Left lung (tissue), 10 donors: Measurements from ENCODE around the gene ZNF446. TPM values are rescaled to one million over a fixed set of nuclear protein-coding genes. Genes with fewer than 3 reads are reported as not detected.
A peak's percentile ranks its signal among the peaks of the same experiment; 100 is the strongest.
"Not testable (repeated sequence)": the region's sequence is repeated elsewhere in the genome, so short reads cannot be mapped to it uniquely, and the experiment has no call there.

ENCODE experiments used
- ATAC-seq: fragments of 200-7000 bp; cut with Tn5 transposase; one replicate; pipeline ENCODE4 v1.9.1; 2020; ENCODE audit warnings: moderate library complexity
- DNase-seq, 4 donors: peaks; one replicate each; pipeline ENCODE4 v3.0.0-alpha.2; 2013 to 2020
- H3K27ac ChIP-seq, 2 donors: fragments of 200-600 bp; sonication (generic) in 1 of 2; one replicate each; pipeline versions ENCODE4 v1.5.0 to v1.8.0; 2020 to 2021
- H3K27me3 ChIP-seq, 2 donors: fragments of 200-600 bp; sonication (generic) in 1 of 2; one replicate each; pipeline versions ENCODE4 v1.5.0 to v1.8.0; 2020 to 2021
- H3K36me3 ChIP-seq, 2 donors: fragments of 200-600 bp; sonication (generic) in 1 of 2; one replicate each; pipeline versions ENCODE4 v1.5.0 to v1.8.0; 2020 to 2021
- H3K4me1 ChIP-seq, 2 donors: fragments of 200-600 bp; one replicate each; pipeline ENCODE4 v1.8.0; 2021
- H3K4me3 ChIP-seq, 2 donors: fragments of 200-600 bp; sonication (generic) in 1 of 2; one replicate each; pipeline versions ENCODE4 v1.5.0 to v1.8.0; 2020 to 2021; ENCODE audit warnings: mild to moderate bottlenecking in 1 of 2
- H3K9me3 ChIP-seq, 2 donors: fragments of 200-600 bp; sonication (generic) in 1 of 2; one replicate each; pipeline versions ENCODE4 v1.5.0 to v1.8.0; 2020 to 2021
- intact Hi-C, 2 donors: fragments of 100-400 bp; cut with DNase I; formaldehyde crosslinking; loops; one replicate each; pipeline versions ENCODE4 v1.11.2 to v1.14.2; 2022
- polyA plus RNA-seq, 6 donors: library from polyadenylated mRNA; unstranded; fragments of 120-200 nt; gene quantifications; one replicate each; pipeline ENCODE4 v1.2.1, GENCODE V29; 2013; ENCODE audit not compliant: insufficient read length in 6 of 6
- total RNA-seq, 2 donors: library from RNA; stranded (reverse); fragmentation: NEBNext Ultra II Directional; extraction: Animal tissue kit (Norgen Biotek cat#: 25700); gene quantifications; one replicate each; pipeline ENCODE4 v1.2.1, GENCODE V29; 2021
- TF ChIP-seq, protein P1 (sequence below), 2 donors: fragments of 200-600 bp; sonication (generic) in 1 of 2; IDR thresholded peaks; one replicate each; pipeline versions ENCODE4 v1.5.0 to v1.8.0; 2021; ENCODE audit warnings: antibody characterized with exemption in 2 of 2
- donor health status: DM: no; HTN: yes; CAD: no.
- donor health status: DM: no; HTN: no; CAD: no.

Gene ZNF446
- total and polyA plus RNA-seq, 8 donors: 6.2 to 16.9 (median 14.1) TPM

- TF ChIP-seq, protein P1, sequence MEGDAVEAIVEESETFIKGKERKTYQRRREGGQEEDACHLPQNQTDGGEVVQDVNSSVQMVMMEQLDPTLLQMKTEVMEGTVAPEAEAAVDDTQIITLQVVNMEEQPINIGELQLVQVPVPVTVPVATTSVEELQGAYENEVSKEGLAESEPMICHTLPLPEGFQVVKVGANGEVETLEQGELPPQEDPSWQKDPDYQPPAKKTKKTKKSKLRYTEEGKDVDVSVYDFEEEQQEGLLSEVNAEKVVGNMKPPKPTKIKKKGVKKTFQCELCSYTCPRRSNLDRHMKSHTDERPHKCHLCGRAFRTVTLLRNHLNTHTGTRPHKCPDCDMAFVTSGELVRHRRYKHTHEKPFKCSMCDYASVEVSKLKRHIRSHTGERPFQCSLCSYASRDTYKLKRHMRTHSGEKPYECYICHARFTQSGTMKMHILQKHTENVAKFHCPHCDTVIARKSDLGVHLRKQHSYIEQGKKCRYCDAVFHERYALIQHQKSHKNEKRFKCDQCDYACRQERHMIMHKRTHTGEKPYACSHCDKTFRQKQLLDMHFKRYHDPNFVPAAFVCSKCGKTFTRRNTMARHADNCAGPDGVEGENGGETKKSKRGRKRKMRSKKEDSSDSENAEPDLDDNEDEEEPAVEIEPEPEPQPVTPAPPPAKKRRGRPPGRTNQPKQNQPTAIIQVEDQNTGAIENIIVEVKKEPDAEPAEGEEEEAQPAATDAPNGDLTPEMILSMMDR (IDR thresholded peaks at IDR 0.05): no peak
These were observed 4.7 kb downstream of the ZNF446 start for GRCh38 chr19:58480831-58481230.

GRCh38 chr19:58482372-58482771, 6.2 kb downstream of the ZNF446 start:
- no peaks in the 10 kb centered on the region for H3K9me3 ChIP-seq
- TF ChIP-seq, protein P1 (IDR thresholded peaks at IDR 0.05): no peak
- H3K4me1 ChIP-seq: no peaks in the 10 kb centered on the region
- H3K27me3 ChIP-seq: no peaks in the 10 kb centered on the region
- no peak for ATAC-seq
- no peak overlapping the region for H3K27ac ChIP-seq
- H3K36me3 ChIP-seq: peaks cover 0 to 25% of the 10 kb centered on the region in 2 donors
- intact Hi-C loops: no loop called here
- DNase-seq: no peak
- H3K4me3 ChIP-seq: no peak overlapping the region

More at GRCh38 chr19:58480831-58481230, 4.7 kb downstream of the ZNF446 start:
- Histone ChIP-seq H3K4me3 (no peak overlapping the region), H3K27ac (no peak overlapping the region), H3K27me3 (no peaks in the 10 kb centered on the region), H3K36me3 (peaks cover 0 to 25% of the 10 kb centered on the region in 2 donors), H3K4me1 (peaks cover 4 to 9% of the 10 kb centered on the region in 2 donors), H3K9me3 (no peaks in the 10 kb centered on the region)
- DNase-seq (no peak), ATAC-seq (no peak)
- intact Hi-C loops: no loop called here

GRCh38 chr19:58483776-58484175, 7.6 kb downstream of the ZNF446 start:
- intact Hi-C loops: no loop called here
- no peaks in the 10 kb centered on the region for H3K9me3 ChIP-seq
- TF ChIP-seq, protein P1 (IDR thresholded peaks at IDR 0.05): no peak
- H3K27ac ChIP-seq: no peak overlapping the region
- no peak overlapping the region for H3K4me3 ChIP-seq
- peaks cover 0 to 25% of the 10 kb centered on the region in 2 donors for H3K36me3 ChIP-seq
- DNase-seq (no peak), ATAC-seq (no peak)
- no peaks in the 10 kb centered on the region for H3K4me1 ChIP-seq
- H3K27me3 ChIP-seq: no peaks in the 10 kb centered on the region

DNA sequence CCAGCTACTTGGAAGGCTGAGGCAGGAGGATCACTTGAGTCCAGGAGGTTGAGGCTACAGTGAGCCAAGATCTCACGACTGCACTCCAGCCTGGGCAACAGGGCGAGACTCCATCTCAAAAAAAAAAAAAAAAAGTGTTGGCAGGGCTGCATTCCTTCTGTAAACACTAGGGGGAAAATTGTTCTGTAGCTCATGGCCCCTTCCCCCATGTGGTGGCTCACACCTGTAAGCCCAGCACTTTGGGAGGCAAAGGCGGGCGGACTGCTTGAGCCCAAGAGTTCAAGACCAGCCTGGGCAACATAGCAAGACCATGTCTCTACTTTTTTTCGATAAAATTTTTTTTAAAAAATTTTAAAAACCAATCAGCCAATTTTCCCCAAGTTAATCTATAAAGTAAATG, 8.2 kb downstream of the ZNF446 start:
- H3K9me3 ChIP-seq, intact Hi-C loops, ATAC-seq, H3K27me3 ChIP-seq, DNase-seq, H3K4me1 ChIP-seq, H3K27ac ChIP-seq, H3K4me3 ChIP-seq: not testable (repeated sequence)
- H3K36me3 ChIP-seq: peaks cover 0 to 22% of the 10 kb centered on the region in 2 donors

DNA sequence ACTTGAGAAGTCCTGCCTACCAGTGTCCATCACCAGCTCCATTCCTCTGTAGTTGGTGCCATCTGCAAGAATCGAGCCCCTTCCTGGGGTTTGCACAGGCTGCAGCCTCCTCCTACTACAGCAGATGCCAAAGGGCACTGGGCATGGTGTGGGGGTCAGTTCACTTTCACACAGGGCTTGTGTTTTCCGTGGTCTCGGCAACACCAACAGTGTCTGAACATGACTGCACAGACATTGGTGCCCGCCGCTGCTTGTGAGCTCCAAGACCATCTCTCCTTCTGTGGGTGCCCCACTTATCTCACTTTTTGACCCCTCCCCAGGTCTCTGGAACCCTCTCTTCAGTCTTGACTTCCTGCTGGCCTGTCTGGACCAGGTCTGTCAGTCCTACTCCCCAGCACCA, 15.2 kb downstream of the ZNF446 start:
- ATAC-seq (no peak), DNase-seq (peak in 1 of 4 donors; percentile 43)
- Histone ChIP-seq H3K27me3 (no peaks in the 10 kb centered on the region), H3K9me3 (no peaks in the 10 kb centered on the region), H3K4me1 (no peaks in the 10 kb centered on the region), H3K36me3 (no peaks in the 10 kb centered on the region), H3K4me3 (no peak overlapping the region), H3K27ac (no peak overlapping the region)
- intact Hi-C loops: no loop called here
- TF ChIP-seq, protein P1 (IDR thresholded peaks at IDR 0.05): no peak

DNA sequence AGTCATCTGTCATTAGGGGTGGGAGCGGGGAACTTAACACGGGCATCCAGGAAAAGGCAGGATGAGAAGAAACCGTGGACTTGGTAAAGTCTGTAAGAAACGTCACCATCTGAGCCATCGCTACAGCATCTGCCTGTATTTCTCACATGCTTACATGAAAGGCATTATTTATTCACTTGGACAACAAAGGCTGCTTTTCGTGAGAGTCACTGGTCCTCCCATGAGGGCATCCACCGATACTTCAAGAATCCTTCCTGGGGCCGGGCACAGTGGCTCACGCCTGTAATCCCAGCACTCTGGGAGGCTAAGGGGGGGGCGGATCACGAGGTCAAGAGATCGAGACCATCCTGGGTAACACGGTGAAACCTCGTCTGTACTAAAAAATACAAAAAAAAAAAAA, 16.1 kb downstream of the ZNF446 start:
- no peak overlapping the region for H3K4me3 ChIP-seq
- H3K9me3 ChIP-seq: no peaks in the 10 kb centered on the region
- H3K27ac ChIP-seq: no peak overlapping the region
- H3K4me1 ChIP-seq: no peaks in the 10 kb centered on the region
- ATAC-seq (no peak), DNase-seq (peak in 1 of 4 donors; percentile 34)
- H3K27me3 ChIP-seq: no peaks in the 10 kb centered on the region
- TF ChIP-seq, protein P1 (IDR thresholded peaks at IDR 0.05): no peak
- H3K36me3 ChIP-seq: no peaks in the 10 kb centered on the region
- intact Hi-C loops: no loop called here
